HEK293T (cell line): ENCODE measurements around the gene ALG10B.
"Not testable (repeated sequence)": the region's sequence is repeated elsewhere in the genome, so short reads cannot be mapped to it uniquely, and the experiment has no call there.

ENCODE experiments used
- ARNT ChIP-seq: fragments of 450-650 bp; IDR thresholded peaks from 2 replicates; pipeline ENCODE4 v1.6.1; 2017; ENCODE audit warnings: mild to moderate bottlenecking
- SUZ12 ChIP-seq: fragments of 450-650 bp; IDR thresholded peaks from 2 replicates; pipeline ENCODE4 v1.6.1; 2016; ENCODE audit warnings: mild to moderate bottlenecking

DNA sequence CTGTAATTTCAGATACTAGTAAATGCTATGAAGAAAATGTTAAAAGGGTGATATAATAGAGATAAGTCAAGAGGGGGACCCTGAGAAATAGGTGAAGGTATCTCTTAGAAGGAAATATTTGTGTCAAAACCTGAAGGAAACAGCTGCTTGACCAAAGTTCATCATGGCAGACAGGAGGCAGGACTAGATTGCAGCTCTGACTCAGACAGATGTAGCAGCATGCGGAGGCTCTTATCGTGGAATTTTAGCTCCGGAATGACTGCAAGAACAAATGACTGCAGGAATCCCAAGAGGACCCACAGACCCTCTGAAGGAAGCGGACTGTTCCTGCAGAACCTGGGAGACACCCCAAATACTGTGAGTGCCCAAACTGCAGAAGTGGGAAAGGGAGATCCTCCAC is 26.7 kb downstream of the ALG10B start:
- TF ChIP-seq ARNT, SUZ12: not testable (repeated sequence)
